Measurements from ENCODE around the gene BTBD1.

- TF ChIP-seq CTCF (IDR thresholded peaks at IDR 0.05; ENCODE audit: insufficient read depth, low read length) (no peak), GABPA (IDR thresholded peaks at IDR 0.05; ENCODE audit: low read depth) (no peak), POLR2AphosphoS5 (IDR thresholded peaks at IDR 0.05; ENCODE audit: low read depth) (no peak), REST (IDR thresholded peaks at IDR 0.05; ENCODE audit: insufficient replicate concordance, low read depth) (no peak)
Measured at GRCh38 chr15:82966671-82967071, 100.4 kb downstream of the BTBD1 start.

All from HL-60 (cell line).